Glutamatergic neuron (in vitro differentiated cells): ENCODE measurements around the gene CDC45. TPM values are rescaled to one million over a fixed set of nuclear protein-coding genes. Genes with fewer than 3 reads are reported as not detected.

ENCODE experiments used
- DNase-seq: peaks from one replicate; pipeline ENCODE4 v3.0.0; 2022
- H3K27ac Mint-ChIP-seq: one replicate; pipeline ENCODE4 v1.8.0; 2020; ENCODE audit warnings: mild to moderate bottlenecking, mixed read lengths, inconsistent platforms; ENCODE audit not compliant: unreplicated experiment
- H3K27me3 Mint-ChIP-seq: one replicate; pipeline ENCODE4 v1.8.0; 2020; ENCODE audit warnings: mild to moderate bottlenecking, moderate library complexity, mixed read lengths, inconsistent platforms; ENCODE audit not compliant: unreplicated experiment
- H3K36me3 Mint-ChIP-seq: one replicate; pipeline ENCODE4 v1.8.0; 2020; ENCODE audit warnings: mild to moderate bottlenecking, mixed read lengths, inconsistent platforms; ENCODE audit not compliant: unreplicated experiment
- H3K4me1 Mint-ChIP-seq: one replicate; pipeline ENCODE4 v1.8.0; 2020; ENCODE audit warnings: mild to moderate bottlenecking, low read depth, mixed read lengths, inconsistent platforms; ENCODE audit not compliant: unreplicated experiment
- H3K4me3 Mint-ChIP-seq: one replicate; pipeline ENCODE4 v1.8.0; 2020; ENCODE audit warnings: mild to moderate bottlenecking, mixed read lengths, inconsistent platforms; ENCODE audit not compliant: unreplicated experiment
- H3K9me3 Mint-ChIP-seq: one replicate; pipeline ENCODE4 v1.8.0; 2020; ENCODE audit warnings: mild to moderate bottlenecking, moderate library complexity, mixed read lengths, inconsistent platforms; ENCODE audit not compliant: unreplicated experiment
- CTCF ChIP-seq: fragments of 200-600 bp; sonication (generic); IDR thresholded peaks from one replicate; pipeline ENCODE4 v1.5.0; 2021; ENCODE audit not compliant: partially characterized antibody, unreplicated experiment
- total RNA-seq: library from RNA; stranded (reverse); fragmentation: NEBNext Ultra II Directional; extraction: Animal tissue kit (Norgen Biotek cat#: 25700); gene quantifications from one replicate; pipeline ENCODE4 v1.2.1, GENCODE V29; 2021; ENCODE audit not compliant: unreplicated experiment

Gene CDC45
- total RNA-seq, 1 donor from 2014 or later = 3.5 TPM

DNA sequence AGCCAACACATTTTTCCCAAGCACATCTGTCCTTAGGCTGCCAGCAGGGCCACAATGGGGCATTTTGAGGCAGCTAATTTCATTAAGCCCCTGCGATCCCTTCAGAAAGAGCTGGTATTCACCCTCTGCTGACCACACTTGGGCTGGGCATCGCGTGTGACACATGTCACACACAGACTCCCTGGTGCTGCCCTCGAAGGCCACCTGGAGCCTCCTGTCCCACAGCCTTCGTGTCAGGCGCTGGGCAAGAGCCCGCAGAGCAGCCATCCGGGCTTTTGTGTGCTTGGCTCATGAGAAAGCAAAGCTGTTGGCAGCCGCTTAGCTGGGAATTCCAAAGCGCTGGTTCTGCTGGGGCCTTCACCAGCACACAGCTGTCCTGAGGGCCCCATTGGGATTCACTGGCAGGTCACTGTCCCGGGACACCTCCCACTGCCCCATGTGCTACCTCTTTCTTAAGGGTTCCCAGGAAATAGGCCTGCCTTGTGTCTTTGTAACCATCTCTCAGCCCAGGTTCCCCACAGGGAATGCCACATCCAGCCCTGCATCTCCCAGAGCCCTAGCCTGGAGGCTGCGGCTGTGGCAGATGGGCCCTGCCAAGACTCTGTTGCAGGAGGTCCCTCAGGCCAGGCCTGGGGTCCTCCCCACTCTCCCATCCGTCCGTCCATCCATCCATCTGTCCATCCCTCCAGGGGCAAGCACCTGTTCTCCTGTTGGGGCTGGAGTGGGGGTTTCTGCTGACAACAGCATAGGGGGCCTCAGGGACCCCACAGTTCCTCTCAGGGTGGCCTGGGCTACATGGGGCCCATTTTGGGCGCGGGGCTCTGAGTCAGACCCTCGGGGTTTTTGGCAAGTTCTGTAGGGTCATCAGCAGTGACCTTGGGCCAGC, 39.6 kb downstream of the CDC45 start:
- H3K27me3 Mint-ChIP-seq = peaks cover 22% of the 10 kb centered on the region
- peak overlapping the region; percentile 57 for H3K4me3 Mint-ChIP-seq
- H3K9me3 Mint-ChIP-seq = peaks cover 14% of the 10 kb centered on the region
- no peaks in the 10 kb centered on the region for H3K36me3 Mint-ChIP-seq
- peak overlapping the region; percentile 33 for H3K27ac Mint-ChIP-seq
- TF ChIP-seq CTCF = no peak
- H3K4me1 Mint-ChIP-seq = peaks cover 22% of the 10 kb centered on the region
- DNase-seq = no peak

GRCh38 chr22:19520007-19520406, 40.3 kb downstream of the CDC45 start:
- Mint-ChIP-seq H3K27ac (no peak overlapping the region), H3K4me3 (no peak overlapping the region), H3K27me3 (peaks cover 17% of the 10 kb centered on the region), H3K36me3 (no peaks in the 10 kb centered on the region), H3K9me3 (peaks cover 8% of the 10 kb centered on the region), H3K4me1 (peaks cover 16% of the 10 kb centered on the region)
- no peak for DNase-seq
- no peak for TF ChIP-seq CTCF

GRCh38 chr22:19520566-19521305, 41.0 kb downstream of the CDC45 start:
- Mint-ChIP-seq H3K27ac (no peak overlapping the region), H3K36me3 (no peaks in the 10 kb centered on the region), H3K4me3 (no peak overlapping the region), H3K27me3 (peaks cover 12% of the 10 kb centered on the region), H3K9me3 (peaks cover 2% of the 10 kb centered on the region), H3K4me1 (peaks cover 9% of the 10 kb centered on the region)
- no peak for TF ChIP-seq CTCF
- DNase-seq = no peak

GRCh38 chr22:19522190-19522880, 42.6 kb downstream of the CDC45 start:
- no peak overlapping the region for H3K27ac Mint-ChIP-seq
- H3K4me1 Mint-ChIP-seq = peaks cover 11% of the 10 kb centered on the region
- no peak for DNase-seq
- peak overlapping the region; percentile 81 for H3K4me3 Mint-ChIP-seq
- H3K9me3 Mint-ChIP-seq = peaks cover 3% of the 10 kb centered on the region
- H3K27me3 Mint-ChIP-seq = peaks cover 17% of the 10 kb centered on the region
- no peaks in the 10 kb centered on the region for H3K36me3 Mint-ChIP-seq
- no peak for TF ChIP-seq CTCF
